Left ventricle myocardium inferior (tissue), 1 donor: ENCODE results near the gene SLC1A4. TPM values are rescaled to one million over a fixed set of nuclear protein-coding genes. Genes with fewer than 3 reads are reported as not detected.

Source experiments
- DNase-seq: peaks from one replicate; pipeline ENCODE4 v3.0.0-alpha.2; 2020
- H3K27ac ChIP-seq: fragments of 200-600 bp; replicated peaks from 2 replicates; pipeline ENCODE4 v1.8.0; 2021
- H3K27me3 ChIP-seq: fragments of 200-600 bp; 2 replicates; pipeline ENCODE4 v1.8.0; 2021; ENCODE audit warnings: low read depth
- H3K36me3 ChIP-seq: fragments of 200-600 bp; 2 replicates; pipeline ENCODE4 v1.8.0; 2021
- H3K4me1 ChIP-seq: fragments of 200-600 bp; 2 replicates; pipeline ENCODE4 v1.8.0; 2021
- H3K4me3 ChIP-seq: fragments of 200-600 bp; 2 replicates; pipeline ENCODE4 v1.8.0; 2021; ENCODE audit warnings: mild to moderate bottlenecking, moderate library complexity
- H3K9me3 ChIP-seq: fragments of 200-600 bp; replicated peaks from 2 replicates; pipeline ENCODE4 v1.8.0; 2021
- intact Hi-C: fragments of 100-400 bp; cut with micrococcal nuclease; formaldehyde crosslinking; loops from one replicate; pipeline ENCODE4 v1.11.0; 2022
- total RNA-seq: library from RNA; stranded (reverse); fragmentation: NEBNext Ultra II Directional; extraction: Animal tissue kit (Norgen Biotek cat#: 25700); gene quantifications from one replicate; pipeline ENCODE4 v1.2.1, GENCODE V29; 2021
- TF ChIP-seq, protein P1 (sequence below): fragments of 200-600 bp; IDR thresholded peaks from 2 replicates; pipeline ENCODE4 v1.8.0; 2021; ENCODE audit warnings: antibody characterized with exemption, mild to moderate bottlenecking, borderline replicate concordance
- donor health status: DM: no; HTN: yes; CAD: no; lungs with severe emphysema.

SLC1A4 gene
- total RNA-seq, 1 donor from 2014 or later, result 13.2 TPM

DNA sequence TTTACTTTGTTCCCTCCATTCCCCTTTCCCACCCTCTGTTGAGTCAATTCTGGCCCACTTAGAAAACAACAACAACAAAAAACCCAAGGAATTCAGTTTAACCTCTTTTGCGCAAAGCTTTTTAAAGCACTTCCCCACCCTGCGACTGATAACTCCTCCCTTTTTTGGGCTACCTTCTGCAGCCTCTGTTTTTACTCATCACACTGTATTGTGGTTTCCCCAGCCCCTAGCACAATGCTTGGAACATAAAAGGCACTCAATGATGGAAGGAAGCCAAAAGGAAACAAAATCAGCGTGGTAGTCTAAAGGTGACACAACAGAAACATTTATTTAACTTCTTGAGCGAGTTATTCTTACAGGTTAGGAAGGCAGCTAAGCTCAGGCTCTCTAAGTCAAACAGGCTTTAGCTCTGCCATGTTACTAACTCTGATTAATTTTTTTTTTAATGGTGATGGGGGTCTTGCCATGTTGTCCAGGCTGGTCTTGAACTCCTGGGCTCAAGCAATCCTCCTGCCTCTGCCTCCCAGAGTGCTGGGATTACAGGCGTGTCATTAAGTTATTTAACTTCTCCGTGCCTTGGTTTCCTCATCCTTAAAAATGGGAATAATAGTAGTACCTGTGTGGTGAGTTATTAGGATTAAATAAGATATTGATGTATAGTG, 68.3 kb downstream of the SLC1A4 start:
- Histone ChIP-seq H3K4me1 (peaks cover 72% of the 10 kb centered on the region), H3K27ac (peak overlapping the region; percentile 95), H3K27me3 (no peaks in the 10 kb centered on the region), H3K36me3 (no peaks in the 10 kb centered on the region), H3K9me3 (no peaks in the 10 kb centered on the region), H3K4me3 (peak overlapping the region; percentile 94)
- intact Hi-C loops, result no loop called here
- TF ChIP-seq, protein P1, sequence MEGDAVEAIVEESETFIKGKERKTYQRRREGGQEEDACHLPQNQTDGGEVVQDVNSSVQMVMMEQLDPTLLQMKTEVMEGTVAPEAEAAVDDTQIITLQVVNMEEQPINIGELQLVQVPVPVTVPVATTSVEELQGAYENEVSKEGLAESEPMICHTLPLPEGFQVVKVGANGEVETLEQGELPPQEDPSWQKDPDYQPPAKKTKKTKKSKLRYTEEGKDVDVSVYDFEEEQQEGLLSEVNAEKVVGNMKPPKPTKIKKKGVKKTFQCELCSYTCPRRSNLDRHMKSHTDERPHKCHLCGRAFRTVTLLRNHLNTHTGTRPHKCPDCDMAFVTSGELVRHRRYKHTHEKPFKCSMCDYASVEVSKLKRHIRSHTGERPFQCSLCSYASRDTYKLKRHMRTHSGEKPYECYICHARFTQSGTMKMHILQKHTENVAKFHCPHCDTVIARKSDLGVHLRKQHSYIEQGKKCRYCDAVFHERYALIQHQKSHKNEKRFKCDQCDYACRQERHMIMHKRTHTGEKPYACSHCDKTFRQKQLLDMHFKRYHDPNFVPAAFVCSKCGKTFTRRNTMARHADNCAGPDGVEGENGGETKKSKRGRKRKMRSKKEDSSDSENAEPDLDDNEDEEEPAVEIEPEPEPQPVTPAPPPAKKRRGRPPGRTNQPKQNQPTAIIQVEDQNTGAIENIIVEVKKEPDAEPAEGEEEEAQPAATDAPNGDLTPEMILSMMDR, result no peak
- DNase-seq, result no peak

DNA sequence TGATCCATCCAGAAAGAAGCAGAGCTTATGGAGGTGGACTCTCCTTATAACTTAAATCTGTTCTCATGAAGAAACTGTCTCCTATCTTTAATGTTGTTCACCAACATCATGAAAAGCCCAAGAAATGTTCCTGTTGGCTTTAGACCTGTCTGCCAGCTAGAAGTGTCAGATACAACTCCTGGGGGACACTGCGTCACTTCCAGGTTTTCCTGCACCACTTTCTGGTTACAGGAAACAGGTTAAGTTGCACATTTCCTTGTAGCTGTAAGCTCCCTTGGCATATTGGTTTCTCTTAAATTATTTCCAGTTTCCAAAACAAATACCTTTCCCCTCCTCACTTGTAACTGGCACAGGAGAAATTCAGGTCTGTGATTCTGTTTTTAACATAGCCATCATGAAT, 69.9 kb downstream of the SLC1A4 start:
- intact Hi-C loops, result no loop called here
- Histone ChIP-seq H3K4me3 (peak overlapping the region; percentile 94), H3K9me3 (no peaks in the 10 kb centered on the region), H3K27ac (peak overlapping the region; percentile 95), H3K27me3 (no peaks in the 10 kb centered on the region), H3K36me3 (no peaks in the 10 kb centered on the region), H3K4me1 (peaks cover 87% of the 10 kb centered on the region)
- DNase-seq, result no peak
- TF ChIP-seq, protein P1, result no peak

DNA sequence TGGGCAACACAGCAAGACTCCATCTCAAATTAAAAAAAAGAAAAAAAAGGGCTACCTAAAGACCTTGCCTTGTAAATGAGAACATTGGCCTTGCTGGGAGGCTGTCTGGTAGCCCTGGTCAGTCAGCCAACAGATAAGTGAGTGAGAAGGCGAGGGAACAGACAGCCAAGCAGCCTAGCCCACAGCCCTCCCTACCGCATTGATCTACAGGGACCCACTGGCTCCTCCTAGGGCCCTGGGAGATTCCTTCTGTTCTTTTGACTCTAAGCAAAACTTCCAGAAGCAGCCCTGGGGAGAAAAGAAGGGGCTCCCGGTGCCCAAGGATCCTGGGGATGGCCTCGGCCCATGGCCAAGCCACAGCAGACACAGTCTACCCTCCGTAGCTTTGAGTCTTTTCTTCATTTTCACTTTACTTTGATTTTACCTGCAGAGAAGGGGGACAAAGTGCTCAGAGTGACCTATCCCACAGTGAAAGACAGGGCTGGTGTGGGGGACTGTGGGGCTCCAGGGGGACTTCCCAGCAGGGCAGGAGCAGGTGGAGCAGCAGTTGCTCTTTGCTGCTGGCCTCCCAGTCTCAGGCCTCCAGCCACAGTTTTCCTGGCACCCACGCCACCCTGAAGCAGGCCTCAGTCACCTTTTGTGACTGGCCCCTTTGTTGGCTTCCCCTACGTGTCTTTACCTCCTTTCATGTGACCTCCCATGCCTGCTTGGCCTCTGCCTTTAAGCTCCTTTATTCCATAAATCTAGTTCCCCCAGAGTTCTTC, 72.1 kb downstream of the SLC1A4 start:
- H3K9me3 ChIP-seq, result no peaks in the 10 kb centered on the region
- no peak overlapping the region for H3K4me3 ChIP-seq
- H3K36me3 ChIP-seq, result no peaks in the 10 kb centered on the region
- H3K27me3 ChIP-seq, result no peaks in the 10 kb centered on the region
- no peak overlapping the region for H3K27ac ChIP-seq
- DNase-seq, result no peak
- intact Hi-C loops, result no loop called here
- H3K4me1 ChIP-seq, result peaks cover 100% of the 10 kb centered on the region
- TF ChIP-seq, protein P1, result no peak

DNA sequence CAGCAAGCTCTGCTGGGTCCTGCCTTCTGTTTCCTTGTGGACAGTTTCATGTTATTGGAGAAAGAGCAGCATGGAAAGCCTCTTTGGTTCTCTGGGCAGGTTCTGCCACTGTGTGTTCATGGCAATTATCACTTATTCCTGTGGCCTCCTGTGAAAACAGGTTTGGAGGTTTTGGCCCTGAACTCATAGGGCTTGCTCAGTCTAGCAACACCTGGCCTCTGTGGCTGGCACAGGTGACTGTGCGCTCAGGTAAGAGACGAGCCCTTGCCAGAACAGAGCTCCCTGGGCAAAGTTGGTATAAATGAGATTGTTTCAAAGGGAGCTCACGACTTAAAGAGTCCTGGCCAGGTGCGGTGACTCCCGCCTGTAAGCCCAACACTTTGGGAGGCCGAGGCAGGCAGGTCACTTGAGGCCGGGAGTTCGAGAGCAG, 72.7 kb downstream of the SLC1A4 start:
- no peaks in the 10 kb centered on the region for H3K9me3 ChIP-seq
- peaks cover 96% of the 10 kb centered on the region for H3K4me1 ChIP-seq
- H3K36me3 ChIP-seq, result no peaks in the 10 kb centered on the region
- no peak overlapping the region for H3K27ac ChIP-seq
- intact Hi-C loops, result no loop called here
- no peaks in the 10 kb centered on the region for H3K27me3 ChIP-seq
- DNase-seq, result no peak
- TF ChIP-seq, protein P1, result no peak
- H3K4me3 ChIP-seq, result no peak overlapping the region

DNA sequence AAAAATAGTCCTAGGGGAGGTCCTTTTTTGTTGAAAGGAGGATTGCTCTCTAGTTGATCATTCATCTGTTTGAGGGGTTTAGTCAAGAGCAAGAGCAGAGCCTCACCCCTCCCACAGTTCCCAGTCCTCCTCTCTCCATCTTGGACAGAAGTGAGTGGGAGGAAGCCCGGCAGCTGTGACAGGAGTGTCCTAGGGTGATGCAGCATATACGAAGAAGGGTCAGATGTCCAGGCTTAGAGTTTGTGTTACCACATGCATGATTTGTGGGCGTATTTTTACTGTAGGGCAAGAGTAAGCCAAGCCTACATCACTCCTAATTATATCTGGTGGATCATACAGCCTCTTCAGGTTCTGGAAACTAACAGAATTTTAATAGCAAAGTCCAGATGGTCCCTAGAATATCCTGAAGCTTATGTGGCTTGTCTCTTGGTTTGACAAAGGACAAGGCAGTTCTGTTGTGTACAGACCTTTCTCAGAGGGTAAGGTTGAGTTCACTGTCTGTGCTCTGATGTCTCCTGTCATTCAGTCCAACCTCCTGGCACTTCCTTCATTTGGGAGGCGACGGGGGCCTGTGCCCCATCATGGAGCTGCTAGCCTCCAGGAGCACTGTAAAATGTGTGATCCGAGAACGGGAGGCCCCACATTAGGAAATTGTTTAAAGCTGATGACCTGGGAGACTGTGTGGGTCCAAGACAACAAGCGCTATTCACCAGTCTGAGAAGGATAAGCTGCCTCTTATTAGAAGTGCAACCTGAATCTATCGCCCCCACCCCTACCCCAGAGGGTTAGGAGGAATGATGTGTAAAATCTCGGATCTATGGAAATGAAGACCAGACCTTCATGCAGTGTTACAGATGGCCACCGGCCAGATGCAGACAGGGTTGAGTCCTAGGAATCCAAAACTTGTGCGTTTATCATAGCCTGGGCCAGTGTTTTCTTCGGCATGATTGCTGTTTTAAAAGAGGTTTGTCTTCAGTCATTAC, 73.9 kb downstream of the SLC1A4 start:
- peak overlapping the region; percentile 4 for H3K27ac ChIP-seq
- DNase-seq, result no peak
- H3K36me3 ChIP-seq, result no peaks in the 10 kb centered on the region
- H3K4me3 ChIP-seq, result no peak overlapping the region
- peaks cover 96% of the 10 kb centered on the region for H3K4me1 ChIP-seq
- H3K9me3 ChIP-seq, result no peaks in the 10 kb centered on the region
- intact Hi-C loops, result no loop called here
- no peaks in the 10 kb centered on the region for H3K27me3 ChIP-seq
- TF ChIP-seq, protein P1, result no peak
